Endothelial cell of umbilical vein (primary cell): ENCODE measurements around the gene ALKBH5. TPM values are rescaled to one million over a fixed set of nuclear protein-coding genes. Genes with fewer than 3 reads are reported as not detected.

Experiments
- BruUV-seq: library from RNA; stranded (reverse); fragments of 400-500 nt; replicated peaks from 2 replicates; lab custom pipeline; 2021; lab: Mats Ljungman, UMichigan
- CTCF ChIA-PET: fragments of 300-600, 350-600 bp; sonication (Branson Sonifier 250); formaldehyde crosslinking; loops from one replicate; lab custom pipeline; 2021; ENCODE audit warnings: antibody characterized with exemption, inconsistent platforms; lab: Charles Lee
- POLR2A ChIA-PET: fragments of 300-600, 350-600 bp; sonication (Branson Sonifier 250); formaldehyde crosslinking; loops from one replicate; lab custom pipeline; 2021; ENCODE audit warnings: antibody characterized with exemption, inconsistent platforms; lab: Charles Lee
- DNase-seq: peaks from one replicate; pipeline ENCODE4 v3.0.0-alpha.2; 2011; ENCODE audit warnings: low read depth, low spot score
- FAIRE-seq: peaks from 2 replicates; lab custom pipeline; 2011; peaks lifted over from hg19 to GRCh38; lab: Jason Lieb, UNC
- H2AFZ ChIP-seq: 2 replicates; pipeline ENCODE4 v1.6.0; 2012; ENCODE audit warnings: low read depth, low read length, control low read depth, inconsistent platforms
- H3K27ac ChIP-seq: 2 replicates; pipeline ENCODE4 v1.5.1; 2011; ENCODE audit warnings: low read depth, mild to moderate bottlenecking, control low read depth, low read length, moderate library complexity; ENCODE audit not compliant: insufficient read depth
- H3K27me3 ChIP-seq, 2 experiments: 2 replicates each; pipeline versions ENCODE4 v1.6.0 to v1.6.1; 2011; ENCODE audit warnings: low read length in 2 of 2, mixed read lengths in 1 of 2; ENCODE audit not compliant: control insufficient read depth in 2 of 2, insufficient read depth in 2 of 2
- H3K36me3 ChIP-seq, 2 experiments: 2 replicates in 1 of 2; 3 replicates in 1 of 2; pipeline ENCODE4 v1.5.1; 2011; ENCODE audit warnings: low read length in 2 of 2, mild to moderate bottlenecking in 1 of 2, moderate library complexity in 1 of 2; ENCODE audit not compliant: control insufficient read depth in 2 of 2, insufficient read depth in 2 of 2; ENCODE audit errors: extremely low read depth in 1 of 2
- H3K4me1 ChIP-seq: 3 replicates; pipeline ENCODE4 v1.5.1; 2011; ENCODE audit warnings: mild to moderate bottlenecking, low read length; ENCODE audit not compliant: control insufficient read depth, insufficient read depth; ENCODE audit errors: extremely low read depth
- H3K4me2 ChIP-seq: 2 replicates; pipeline ENCODE4 v1.6.1; 2011; ENCODE audit warnings: low read length, control low read depth, mixed read lengths; ENCODE audit not compliant: insufficient read depth
- H3K4me3 ChIP-seq, 3 experiments: fragments of 200-600 bp in 1 of 3; sonication (generic), shearing (Covaris generic) in 1 of 3; replicated peaks in 1 of 3; 2 replicates each; pipeline ENCODE4 v1.5.1; 2011 to 2016; ENCODE audit warnings: control low read depth in 3 of 3, low read length in 3 of 3, mild to moderate bottlenecking in 2 of 3, inconsistent platforms in 1 of 3, low read depth in 1 of 3, moderate library complexity in 1 of 3; ENCODE audit not compliant: insufficient read depth in 1 of 3
- H3K79me2 ChIP-seq: 2 replicates; pipeline ENCODE4 v1.6.0; 2012; ENCODE audit warnings: low read length, inconsistent platforms; ENCODE audit not compliant: control insufficient read depth, insufficient read depth
- H3K9ac ChIP-seq: replicated peaks from 2 replicates; pipeline ENCODE3; 2011; ENCODE audit warnings: low read length, control low read depth; ENCODE audit not compliant: insufficient read depth; ENCODE audit errors: extremely low read depth
- H3K9me1 ChIP-seq: replicated peaks from 3 replicates; pipeline ENCODE4 v1.6.0; 2011; ENCODE audit warnings: mild to moderate bottlenecking, low read length; ENCODE audit not compliant: control insufficient read depth, insufficient read depth; ENCODE audit errors: extremely low read depth
- H3K9me3 ChIP-seq: replicated peaks from 2 replicates; pipeline ENCODE4 v1.5.1; 2012; ENCODE audit warnings: low read length, inconsistent platforms; ENCODE audit not compliant: control insufficient read depth, insufficient read depth
- H4K20me1 ChIP-seq: replicated peaks from 2 replicates; pipeline ENCODE3; 2011; ENCODE audit warnings: mild to moderate bottlenecking, low read length; ENCODE audit not compliant: control insufficient read depth, insufficient read depth; ENCODE audit errors: extremely low read depth
- CTCF ChIP-seq, 2 donors: IDR thresholded peaks; 1 replicate in 1 of 2; 2 replicates in 1 of 2; pipeline ENCODE4 v1.5.1; 2011; ENCODE audit warnings: low read length in 2 of 2, mild to moderate bottlenecking in 2 of 2, moderate library complexity in 2 of 2, control low read depth in 1 of 2, inconsistent platforms in 1 of 2, low read depth in 1 of 2; ENCODE audit not compliant: insufficient read depth in 1 of 2; ENCODE audit errors: extremely low read depth in 1 of 2
- EZH2 ChIP-seq: IDR thresholded peaks from 2 replicates; pipeline ENCODE4 v1.6.1; 2012; ENCODE audit warnings: borderline replicate concordance, low read depth, mild to moderate bottlenecking, moderate library complexity, low read length, inconsistent platforms; ENCODE audit not compliant: severe bottlenecking
- FOS ChIP-seq: IDR thresholded peaks from 2 replicates; pipeline ENCODE4 v1.6.1; 2011; ENCODE audit warnings: mild to moderate bottlenecking, low read length, moderate library complexity, borderline replicate concordance; ENCODE audit not compliant: insufficient read depth
- JUN ChIP-seq: IDR thresholded peaks from 2 replicates; pipeline ENCODE4 v1.6.1; 2011; ENCODE audit warnings: borderline replicate concordance, low read depth; ENCODE audit not compliant: insufficient read length, insufficient read depth
- MAX ChIP-seq: IDR thresholded peaks from 2 replicates; pipeline ENCODE4 v1.6.1; 2011; ENCODE audit not compliant: insufficient read depth, insufficient read length
- MYC ChIP-seq: IDR thresholded peaks from one replicate; pipeline ENCODE4 v1.6.1; 2011; ENCODE audit warnings: mild to moderate bottlenecking, low read depth, low read length
- POLR2A ChIP-seq: IDR thresholded peaks from 2 replicates; pipeline ENCODE4 v1.6.1; 2012; ENCODE audit warnings: low read depth, mild to moderate bottlenecking, control low read depth, low read length
- dilution Hi-C: fragments of 300-500 bp; cut with MboI; formaldehyde crosslinking; loops from one replicate; pipeline ENCODE4 v1.15.0; 2019; ENCODE audit warnings: low sequenced_read_pairs; ENCODE audit not compliant: extremely low pct_ligation_motif_present
- intact Hi-C: fragments of 100-400 bp; cut with micrococcal nuclease; formaldehyde crosslinking; loops from one replicate; pipeline ENCODE4 v1.10.0; 2022
- polyA plus RNA-seq, 4 experiments: library from polyadenylated mRNA; depleted of rRNA in 3 of 4; stranded (reverse) in 3 of 4; unstranded in 1 of 4; fragments of >200 nt; gene quantifications; 2 replicates each; pipeline versions ENCODE4 v1.2.1 to v1.2.3, GENCODE V29; 2011 to 2012; ENCODE audit warnings: missing spikeins in 1 of 4
- total RNA-seq: library from RNA; stranded (reverse); gene quantifications from 2 replicates; pipeline ENCODE4 v1.2.3, GENCODE V29; 2021

ALKBH5 gene
- total and polyA plus RNA-seq, 2 donors (not counting 3 experiments of a cell fraction or from before 2014, with no cell fraction given): 55.3 to 71.0 TPM

GRCh38 chr17:18139498-18139897 is 44.1 kb upstream of the ALKBH5 start:
- no peaks in the 10 kb centered on the region for H3K36me3 ChIP-seq
- BruUV-seq: no TSS peak
- CTCF ChIA-PET: interaction anchor here (0.7 to 3.5 kb wide), 4 partner anchors 12 to 51 kb away, joined by 3 to 37 read pairs (median 10); partner anchors contain the start of gene ALKBH5
- H2AFZ ChIP-seq: no peak overlapping the region
- H3K9ac ChIP-seq: no peak overlapping the region
- POLR2A ChIA-PET: no interaction called here
- no peak overlapping the region for H3K4me2 ChIP-seq
- H3K79me2 ChIP-seq: no peaks in the 10 kb centered on the region
- dilution Hi-C loops: no loop called here
- H3K9me3 ChIP-seq: no peaks in the 10 kb centered on the region
- FAIRE-seq (no peak), DNase-seq (no peak)
- H3K27me3 ChIP-seq: no peaks in the 10 kb centered on the region
- no peaks in the 10 kb centered on the region for H4K20me1 ChIP-seq
- H3K4me3 ChIP-seq: no peak overlapping the region
- H3K4me1 ChIP-seq: no peaks in the 10 kb centered on the region
- no peak for TF ChIP-seq EZH2
- TF ChIP-seq JUN: no peak
- no peak for TF ChIP-seq FOS
- no peak for TF ChIP-seq MYC
- TF ChIP-seq CTCF (IDR thresholded peaks at IDR 0.05; ENCODE audit: extremely low read depth in 1 of 2, insufficient read depth in 1 of 2, low read depth in 1 of 2, low read length in 2 of 2): no peak
- no peak for TF ChIP-seq POLR2A
- no peak for TF ChIP-seq MAX
- intact Hi-C loops: no loop called here
- H3K27ac ChIP-seq: no peak overlapping the region
- H3K9me1 ChIP-seq: no peaks in the 10 kb centered on the region
